MM.1S (cell line): ENCODE results near the gene MFSD6.

Experiments used
- EZH2 ChIP-seq: fragments of 300-600 bp; sonication (generic); optimal IDR thresholded peaks from 2 replicates; pipeline ENCODE3; 2017; ENCODE audit warnings: low read depth, mild to moderate bottlenecking, antibody characterized with exemption, low read length, mixed read lengths
- TF ChIP-seq, protein P1 (sequence below): fragments of 300-600 bp; sonication (generic); IDR thresholded peaks from 2 replicates; pipeline ENCODE4 v1.5.1; 2016; ENCODE audit warnings: antibody characterized with exemption, low read length, mixed read lengths

DNA sequence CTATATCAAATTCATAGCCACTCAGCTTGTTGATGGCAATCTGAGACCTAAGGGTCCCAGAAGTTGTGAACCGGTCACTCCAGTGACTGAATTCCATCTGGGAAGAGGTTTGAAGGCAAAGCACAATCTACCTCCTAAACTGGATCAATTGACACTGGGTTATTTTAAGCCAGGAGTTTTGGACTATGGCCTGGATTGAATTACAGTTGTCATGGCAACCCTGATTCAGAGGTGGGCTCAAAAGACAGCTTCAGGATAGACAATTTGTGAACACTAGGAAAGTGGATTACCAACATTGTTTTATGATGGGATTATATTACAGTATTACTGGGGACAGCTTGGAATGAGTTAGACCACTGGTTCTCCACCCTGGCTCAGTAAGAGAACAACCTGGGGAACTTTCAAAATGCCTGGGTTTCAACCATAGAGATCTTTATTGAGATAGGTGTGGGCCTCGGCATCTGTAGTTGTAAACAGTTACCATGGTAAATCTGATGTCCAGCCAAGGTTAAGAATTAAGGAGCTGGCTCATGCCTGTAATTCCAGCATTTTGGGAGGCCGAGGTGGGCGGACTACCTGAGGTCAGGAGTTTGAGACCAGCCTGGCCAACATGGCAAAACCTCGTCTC is 58.8 kb downstream of the MFSD6 start:
- TF ChIP-seq, protein P1, sequence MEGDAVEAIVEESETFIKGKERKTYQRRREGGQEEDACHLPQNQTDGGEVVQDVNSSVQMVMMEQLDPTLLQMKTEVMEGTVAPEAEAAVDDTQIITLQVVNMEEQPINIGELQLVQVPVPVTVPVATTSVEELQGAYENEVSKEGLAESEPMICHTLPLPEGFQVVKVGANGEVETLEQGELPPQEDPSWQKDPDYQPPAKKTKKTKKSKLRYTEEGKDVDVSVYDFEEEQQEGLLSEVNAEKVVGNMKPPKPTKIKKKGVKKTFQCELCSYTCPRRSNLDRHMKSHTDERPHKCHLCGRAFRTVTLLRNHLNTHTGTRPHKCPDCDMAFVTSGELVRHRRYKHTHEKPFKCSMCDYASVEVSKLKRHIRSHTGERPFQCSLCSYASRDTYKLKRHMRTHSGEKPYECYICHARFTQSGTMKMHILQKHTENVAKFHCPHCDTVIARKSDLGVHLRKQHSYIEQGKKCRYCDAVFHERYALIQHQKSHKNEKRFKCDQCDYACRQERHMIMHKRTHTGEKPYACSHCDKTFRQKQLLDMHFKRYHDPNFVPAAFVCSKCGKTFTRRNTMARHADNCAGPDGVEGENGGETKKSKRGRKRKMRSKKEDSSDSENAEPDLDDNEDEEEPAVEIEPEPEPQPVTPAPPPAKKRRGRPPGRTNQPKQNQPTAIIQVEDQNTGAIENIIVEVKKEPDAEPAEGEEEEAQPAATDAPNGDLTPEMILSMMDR = no peak
- no peak for TF ChIP-seq EZH2
